SK-N-SH (cell line): Measurements from ENCODE around the gene B4GALNT3.

Experiments used
- CHD2 ChIP-seq: fragments of 150-350 bp; IDR thresholded peaks from 2 replicates; pipeline ENCODE4 v1.6.1; 2018; ENCODE audit warnings: low read length; ENCODE audit not compliant: partially characterized antibody
- CTCF ChIP-seq: fragments of 200-600 bp; sonication (generic); IDR thresholded peaks from 2 replicates; pipeline ENCODE4 v1.6.1; 2017; ENCODE audit warnings: antibody characterized with exemption, mild to moderate bottlenecking, moderate library complexity
- MXI1 ChIP-seq: IDR thresholded peaks from 2 replicates; pipeline ENCODE4 v1.6.1; 2012; ENCODE audit warnings: mild to moderate bottlenecking, low read depth, low read length, improper control_type of control experiment
- POLR2AphosphoS5 ChIP-seq: IDR thresholded peaks from 2 replicates; pipeline ENCODE4 v1.6.1; 2012; ENCODE audit warnings: low read depth, low read length
- TAF1 ChIP-seq: IDR thresholded peaks from 2 replicates; pipeline ENCODE4 v1.6.1; 2012; ENCODE audit warnings: low read depth, mild to moderate bottlenecking, low read length, moderate library complexity, borderline replicate concordance

- TF ChIP-seq CHD2, result no peak
- TF ChIP-seq CTCF, result no peak
- no peak for TF ChIP-seq MXI1
- TF ChIP-seq POLR2AphosphoS5, result no peak
- TF ChIP-seq TAF1, result no peak
Measured at GRCh38 chr12:533718-534117, 74.0 kb downstream of the B4GALNT3 start.
